D721Med (cell line): ENCODE measurements around the gene HIC1.

Experiments used
- DNase-seq: peaks from one replicate; pipeline ENCODE4 v3.0.0; 2011; ENCODE audit warnings: low spot score; ENCODE audit not compliant: insufficient read length
- FAIRE-seq: peaks from 2 replicates; lab custom pipeline; 2011; peaks lifted over from hg19 to GRCh38; lab: Jason Lieb, UNC
- TF ChIP-seq, protein P1 (sequence below): IDR thresholded peaks from 2 replicates; pipeline ENCODE4 v1.5.1; 2012; ENCODE audit warnings: mild to moderate bottlenecking, control low read depth; ENCODE audit not compliant: insufficient read depth; ENCODE audit errors: missing control alignments

Gene HIC1

DNA sequence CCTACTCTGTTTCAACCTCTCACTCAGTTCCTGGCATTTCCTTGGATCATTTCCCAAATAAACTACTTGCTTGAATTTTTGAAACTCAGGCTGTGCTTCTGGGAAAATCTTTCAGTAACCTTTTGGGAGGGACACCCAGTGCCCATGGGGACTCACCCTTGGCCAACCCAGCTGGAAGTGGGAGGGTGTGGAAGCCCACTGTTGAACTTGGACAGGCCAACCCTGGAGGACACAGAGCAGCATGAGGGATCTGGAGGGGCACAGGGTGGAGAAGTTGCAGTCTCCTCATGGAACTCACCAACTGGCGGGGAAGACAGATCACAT, 40.9 kb upstream of the HIC1 start:
- TF ChIP-seq, protein P1, sequence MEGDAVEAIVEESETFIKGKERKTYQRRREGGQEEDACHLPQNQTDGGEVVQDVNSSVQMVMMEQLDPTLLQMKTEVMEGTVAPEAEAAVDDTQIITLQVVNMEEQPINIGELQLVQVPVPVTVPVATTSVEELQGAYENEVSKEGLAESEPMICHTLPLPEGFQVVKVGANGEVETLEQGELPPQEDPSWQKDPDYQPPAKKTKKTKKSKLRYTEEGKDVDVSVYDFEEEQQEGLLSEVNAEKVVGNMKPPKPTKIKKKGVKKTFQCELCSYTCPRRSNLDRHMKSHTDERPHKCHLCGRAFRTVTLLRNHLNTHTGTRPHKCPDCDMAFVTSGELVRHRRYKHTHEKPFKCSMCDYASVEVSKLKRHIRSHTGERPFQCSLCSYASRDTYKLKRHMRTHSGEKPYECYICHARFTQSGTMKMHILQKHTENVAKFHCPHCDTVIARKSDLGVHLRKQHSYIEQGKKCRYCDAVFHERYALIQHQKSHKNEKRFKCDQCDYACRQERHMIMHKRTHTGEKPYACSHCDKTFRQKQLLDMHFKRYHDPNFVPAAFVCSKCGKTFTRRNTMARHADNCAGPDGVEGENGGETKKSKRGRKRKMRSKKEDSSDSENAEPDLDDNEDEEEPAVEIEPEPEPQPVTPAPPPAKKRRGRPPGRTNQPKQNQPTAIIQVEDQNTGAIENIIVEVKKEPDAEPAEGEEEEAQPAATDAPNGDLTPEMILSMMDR, result no peak
- DNase-seq, result no peak
- no peak for FAIRE-seq

DNA sequence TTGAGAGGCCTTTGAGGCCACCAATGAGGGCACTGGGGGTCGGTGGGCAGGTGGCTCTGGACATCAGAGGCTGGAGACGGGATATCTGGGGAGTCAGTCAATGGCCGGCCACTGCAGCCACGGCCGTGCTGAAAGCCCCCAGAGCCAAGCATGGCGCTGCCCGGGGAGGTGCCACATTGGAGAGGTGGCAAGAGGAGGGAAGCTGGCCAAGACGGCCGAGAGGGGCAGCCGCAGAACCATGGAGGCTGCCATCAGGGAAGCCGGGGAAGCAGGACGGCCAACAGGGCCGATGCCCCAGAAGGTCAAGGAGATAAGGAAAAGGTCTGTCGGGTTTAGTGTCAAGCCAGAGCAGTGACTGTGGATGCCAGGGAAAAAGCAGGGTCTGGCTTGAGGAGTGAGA, 39.6 kb upstream of the HIC1 start:
- DNase-seq, result no peak
- no peak for FAIRE-seq
- TF ChIP-seq, protein P1, result no peak

GRCh38 chr17:2016494-2016893, 38.4 kb upstream of the HIC1 start:
- no peak for FAIRE-seq
- DNase-seq, result no peak
- TF ChIP-seq, protein P1, result no peak

DNA sequence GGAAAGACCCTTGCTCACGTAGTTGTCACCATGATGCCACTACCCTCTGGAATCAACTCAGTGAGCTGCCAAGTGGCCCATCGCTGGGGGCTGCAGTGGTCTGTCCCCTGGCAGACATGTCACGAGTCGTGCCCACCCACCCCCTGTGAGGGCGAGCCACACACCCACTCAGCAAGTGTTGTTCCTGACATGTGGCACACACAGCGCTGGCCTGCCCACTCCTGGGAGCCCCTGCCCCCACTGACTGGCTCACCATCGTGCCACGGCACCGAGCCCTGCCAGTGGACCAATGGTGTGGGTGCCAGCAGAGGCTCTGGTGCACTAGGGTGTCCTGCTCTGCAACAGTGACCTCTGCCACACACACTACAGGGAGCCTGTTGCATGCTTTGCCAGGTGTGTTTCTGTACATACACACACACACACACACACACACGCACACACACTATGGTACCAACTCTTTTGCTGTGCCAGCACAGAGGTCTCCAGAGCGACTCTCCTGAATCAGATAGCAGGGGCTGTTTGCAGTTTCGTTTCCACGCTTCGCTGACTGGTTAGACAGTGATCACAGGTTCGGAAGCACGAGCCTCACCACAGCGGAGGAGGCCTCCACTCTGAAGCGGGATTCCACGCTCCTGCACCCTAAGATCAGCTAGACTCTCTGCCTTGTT, 37.5 kb upstream of the HIC1 start:
- TF ChIP-seq, protein P1, result no peak
- DNase-seq, result no peak
- FAIRE-seq, result no peak

DNA sequence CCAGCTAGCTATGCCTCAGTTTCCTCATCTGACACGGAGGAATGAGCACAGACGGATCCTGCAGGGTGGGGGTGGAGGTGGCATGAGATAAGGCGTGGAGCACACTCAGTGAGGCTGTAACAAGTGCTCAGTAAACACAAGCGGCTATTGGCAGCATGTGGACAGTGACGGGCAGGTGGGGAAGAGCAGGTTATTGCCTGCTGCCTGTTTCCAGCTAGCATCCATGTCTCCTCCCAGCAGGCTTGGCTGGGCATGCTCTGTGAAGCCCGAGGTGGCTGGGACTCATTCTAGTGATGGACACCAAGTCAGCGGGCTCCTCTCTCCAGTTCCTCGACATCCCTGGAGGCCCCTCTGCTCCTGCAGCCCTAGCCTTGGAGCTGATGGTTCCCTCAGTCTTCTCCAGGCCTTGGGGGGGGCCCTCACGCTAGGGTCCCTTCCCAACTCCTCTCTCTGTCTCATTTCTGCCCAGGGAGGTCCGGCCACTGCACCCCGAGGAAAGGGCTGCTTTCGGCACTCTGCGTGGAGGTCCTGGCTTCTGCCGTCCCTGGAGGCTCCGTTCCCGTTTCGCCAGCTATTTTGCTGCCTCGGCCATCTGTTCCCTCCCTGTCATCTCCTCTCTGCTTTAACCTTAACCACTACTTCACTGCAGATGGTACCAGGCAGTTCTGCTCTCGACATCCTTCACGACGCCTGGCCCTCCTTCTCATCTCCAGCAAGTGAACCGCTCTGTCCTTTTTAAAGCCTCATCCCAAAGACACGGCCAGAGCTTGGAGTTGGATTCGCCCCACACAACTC, 36.0 kb upstream of the HIC1 start:
- TF ChIP-seq, protein P1, result no peak
- DNase-seq (no peak), FAIRE-seq (no peak)

- no peak for FAIRE-seq
- TF ChIP-seq, protein P1, result no peak
Measured at GRCh38 chr17:2019723-2020122, 35.2 kb upstream of the HIC1 start.

DNA sequence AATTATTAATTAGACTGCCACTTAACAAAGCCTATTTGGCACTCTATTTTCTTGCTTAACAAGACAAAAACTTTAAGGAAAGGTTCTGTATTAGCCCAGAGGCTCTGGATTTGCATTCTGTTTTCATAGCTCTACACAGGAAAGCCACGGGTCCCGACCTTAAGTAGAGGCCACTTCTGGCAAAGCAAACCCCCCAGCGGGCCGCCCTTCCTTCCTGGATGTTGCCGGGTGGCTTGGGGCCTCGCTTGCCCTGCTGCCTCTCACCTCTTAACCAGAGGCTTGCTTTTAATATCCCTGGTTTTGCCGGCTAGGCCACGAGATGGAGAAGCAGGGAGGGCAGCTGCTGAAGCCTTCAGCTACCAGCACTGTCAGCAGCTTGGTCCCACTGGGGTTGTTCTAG, 34.2 kb upstream of the HIC1 start:
- TF ChIP-seq, protein P1, result no peak
- FAIRE-seq (no peak), DNase-seq (no peak)

More at GRCh38 chr17:2019723-2020122, 35.2 kb upstream of the HIC1 start:
- no peak for DNase-seq
